Peyer's patch (tissue), 4 donors: ENCODE measurements around the gene EBI3.

Experiments
- CTCF ChIP-seq, 6 experiments: fragments of 450-650 bp in 4 of 6; fragments of 200-600 bp in 2 of 6; sonication (generic) in 1 of 6; IDR thresholded peaks; one replicate each; pipeline ENCODE4 v1.5.1; 2017 to 2019; ENCODE audit warnings: antibody characterized with exemption in 6 of 6, mild to moderate bottlenecking in 3 of 6, moderate library complexity in 1 of 6
- POLR2A ChIP-seq, 2 donors: fragments of 450-650 bp; IDR thresholded peaks; one replicate each; pipeline ENCODE4 v1.5.1; 2017; ENCODE audit warnings: antibody characterized with exemption in 2 of 2, mild to moderate bottlenecking in 2 of 2, moderate library complexity in 2 of 2

DNA sequence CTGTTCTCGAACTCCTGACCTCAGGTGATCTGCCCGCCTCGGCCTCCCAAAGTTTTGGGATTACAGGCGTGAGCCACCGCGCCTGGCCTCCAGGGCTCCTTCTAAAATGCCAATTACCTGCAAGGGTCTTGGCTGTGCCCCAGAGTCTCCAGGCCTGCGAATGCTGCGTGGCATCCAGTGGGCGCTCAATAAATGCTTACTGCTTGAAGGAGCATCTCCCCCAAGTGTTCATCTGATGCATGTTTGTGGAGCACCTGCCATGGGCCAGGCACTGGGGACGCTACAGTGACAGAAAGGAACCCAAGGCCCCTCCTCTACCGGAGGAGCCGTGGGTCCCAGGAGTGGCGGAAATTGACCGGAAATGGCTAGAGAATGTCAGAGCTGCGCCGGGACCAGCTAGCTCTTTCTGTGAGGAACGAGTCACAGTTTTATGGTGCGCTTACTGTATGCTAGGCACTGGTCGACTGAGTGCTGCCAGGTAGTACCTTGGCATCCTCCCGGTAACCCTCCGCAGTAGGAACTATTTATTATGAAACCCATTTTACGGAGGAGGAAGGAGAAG is 32.7 kb upstream of the EBI3 start:
- TF ChIP-seq CTCF (IDR thresholded peaks at IDR 0.05) (no peak), POLR2A (IDR thresholded peaks at IDR 0.05) (no peak)
